HEK293T (cell line): ENCODE measurements around the gene SAMHD1.

Experiments
- BHLHE40 ChIP-seq: fragments of 450-650 bp; IDR thresholded peaks from 2 replicates; pipeline ENCODE4 v1.6.1; 2016; ENCODE audit warnings: mild to moderate bottlenecking, moderate library complexity, borderline replicate concordance
- FOXA1 ChIP-seq: fragments of 450-650 bp; IDR thresholded peaks from 2 replicates; pipeline ENCODE4 v1.6.1; 2016; ENCODE audit warnings: mild to moderate bottlenecking
- LEF1 ChIP-seq: fragments of 450-650 bp; IDR thresholded peaks from 2 replicates; pipeline ENCODE4 v1.6.1; 2017; ENCODE audit warnings: mild to moderate bottlenecking, borderline replicate concordance
- NFRKB ChIP-seq: fragments of 450-650 bp; IDR thresholded peaks from 2 replicates; pipeline ENCODE4 v1.6.1; 2016; ENCODE audit warnings: mild to moderate bottlenecking, moderate library complexity
- PKNOX1 ChIP-seq: fragments of 450-650 bp; IDR thresholded peaks from 2 replicates; pipeline ENCODE4 v1.6.1; 2016
- SP1 ChIP-seq: fragments of 450-650 bp; IDR thresholded peaks from 2 replicates; pipeline ENCODE4 v1.6.1; 2017
- SUZ12 ChIP-seq: fragments of 450-650 bp; IDR thresholded peaks from 2 replicates; pipeline ENCODE4 v1.6.1; 2016; ENCODE audit warnings: mild to moderate bottlenecking

- TF ChIP-seq FOXA1 (no peak), SP1 (no peak), LEF1 (no peak), NFRKB (no peak), PKNOX1 (no peak), SUZ12 (no peak), BHLHE40 (no peak)
Observed at GRCh38 chr20:36866681-36867495, 84.6 kb downstream of the SAMHD1 start.
